Neural cell (in vitro differentiated cells): Measurements from ENCODE around the gene EYA2. TPM values are rescaled to one million over a fixed set of nuclear protein-coding genes. Genes with fewer than 3 reads are reported as not detected.

Source experiments
- H2AFZ ChIP-seq: fragments of 200-600, 300-800 bp; sonication (generic), shearing (Covaris generic); 2 replicates; pipeline ENCODE4 v1.6.0; 2014; ENCODE audit warnings: low read depth, mild to moderate bottlenecking, antibody characterized with exemption, low read length, moderate library complexity
- H3F3A ChIP-seq: fragments of 200-600 bp; shearing (Covaris generic); 2 replicates; pipeline ENCODE4 v1.6.1; 2016; ENCODE audit warnings: mild to moderate bottlenecking, moderate library complexity, mixed read lengths, antibody characterized with exemption, low read length; ENCODE audit not compliant: insufficient read depth, poor library complexity, severe bottlenecking
- H3K27ac ChIP-seq: fragments of 200-600, 300-800 bp; sonication (generic), shearing (Covaris generic); 2 replicates; pipeline ENCODE4 v1.5.1; 2014; ENCODE audit warnings: mild to moderate bottlenecking, low read length, moderate library complexity
- H3K27me3 ChIP-seq: fragments of 300-800, 200-600 bp; sonication (generic), shearing (Covaris generic); 2 replicates; pipeline ENCODE4 v1.6.0; 2014; ENCODE audit warnings: mild to moderate bottlenecking, low read depth, low read length, moderate library complexity; ENCODE audit not compliant: insufficient read depth
- H3K36me3 ChIP-seq: fragments of 300-800, 200-600 bp; sonication (generic), shearing (Covaris generic); 2 replicates; pipeline ENCODE4 v1.5.1; 2014; ENCODE audit warnings: mild to moderate bottlenecking, antibody characterized with exemption, low read length, moderate library complexity; ENCODE audit not compliant: insufficient read depth
- H3K4me2 ChIP-seq: fragments of 300-800, 200-600 bp; sonication (generic), shearing (Covaris generic); 2 replicates; pipeline ENCODE4 v1.6.0; 2014; ENCODE audit warnings: mild to moderate bottlenecking, low read length
- H3K4me3 ChIP-seq: fragments of 300-800, 200-600 bp; sonication (generic), shearing (Covaris generic); 2 replicates; pipeline ENCODE4 v1.5.1; 2014; ENCODE audit warnings: mild to moderate bottlenecking, low read length, moderate library complexity
- H3K79me2 ChIP-seq: fragments of 200-600 bp; shearing (Covaris generic); replicated peaks from 2 replicates; pipeline ENCODE4 v1.6.0; 2014; ENCODE audit warnings: mild to moderate bottlenecking, low read length, moderate library complexity; ENCODE audit not compliant: insufficient read depth
- H3K9ac ChIP-seq: fragments of 300-800, 200-600 bp; sonication (generic), shearing (Covaris generic); 2 replicates; pipeline ENCODE4 v1.6.1; 2016; ENCODE audit warnings: mild to moderate bottlenecking, low read length, mixed read lengths
- H3K9me2 ChIP-seq: fragments of 200-600 bp; shearing (Covaris generic); 2 replicates; pipeline ENCODE4 v1.6.1; 2016; ENCODE audit warnings: mild to moderate bottlenecking, low read length, mixed read lengths; ENCODE audit not compliant: insufficient read depth
- H3K9me3 ChIP-seq: fragments of 200-600, 300-800 bp; sonication (generic), shearing (Covaris generic); 2 replicates; pipeline ENCODE4 v1.6.1; 2016; ENCODE audit warnings: mild to moderate bottlenecking, mixed run types, low read length, moderate library complexity, mixed read lengths
- H4K20me1 ChIP-seq: fragments of 200-600 bp; shearing (Covaris generic); 2 replicates; pipeline ENCODE4 v1.6.1; 2016; ENCODE audit warnings: mild to moderate bottlenecking, mixed run types; ENCODE audit not compliant: insufficient read depth
- EP300 ChIP-seq: fragments of 450-650 bp; conservative IDR thresholded peaks from 2 replicates; pipeline ENCODE4 v1.6.1; 2014; ENCODE audit warnings: antibody characterized with exemption, mild to moderate bottlenecking, moderate library complexity; ENCODE audit not compliant: poor library complexity, severe bottlenecking
- EZH2 ChIP-seq: fragments of 200-600, 300-800 bp; shearing (Covaris generic), sonication (generic); IDR thresholded peaks from 2 replicates; pipeline ENCODE4 v1.6.1; 2014; ENCODE audit warnings: antibody characterized with exemption, low read length, borderline replicate concordance, mild to moderate bottlenecking; ENCODE audit not compliant: insufficient read depth, poor library complexity, severe bottlenecking
- MXI1 ChIP-seq: fragments of 450-650 bp; conservative IDR thresholded peaks from 2 replicates; pipeline ENCODE4 v1.6.1; 2014; ENCODE audit warnings: antibody characterized with exemption, mild to moderate bottlenecking; ENCODE audit not compliant: poor library complexity, severe bottlenecking
- POLR2AphosphoS5 ChIP-seq: IDR thresholded peaks from 2 replicates; pipeline ENCODE4 v1.6.1; 2012
- RAD21 ChIP-seq: fragments of 450-650 bp; conservative IDR thresholded peaks from 2 replicates; pipeline ENCODE4 v1.6.1; 2014; ENCODE audit warnings: antibody characterized with exemption, mild to moderate bottlenecking, moderate library complexity
- REST ChIP-seq: IDR thresholded peaks from 2 replicates; pipeline ENCODE4 v1.6.1; 2012; ENCODE audit warnings: borderline replicate concordance
- SMC3 ChIP-seq: fragments of 450-650 bp; conservative IDR thresholded peaks from 2 replicates; pipeline ENCODE4 v1.6.1; 2014; ENCODE audit warnings: antibody characterized with exemption, mild to moderate bottlenecking, moderate library complexity; ENCODE audit not compliant: poor library complexity
- TAF1 ChIP-seq: IDR thresholded peaks from 2 replicates; pipeline ENCODE4 v1.6.1; 2012; ENCODE audit warnings: low read depth
- polyA plus RNA-seq: library from polyadenylated mRNA; depleted of rRNA; stranded (reverse); fragments of >200 nt; gene quantifications from 2 replicates; pipeline ENCODE4 v1.2.3, GENCODE V29; 2014
- TF ChIP-seq, protein P1 (sequence below): fragments of 450-650 bp; IDR thresholded peaks from 2 replicates; pipeline ENCODE4 v1.5.1; 2014; ENCODE audit warnings: antibody characterized with exemption, mild to moderate bottlenecking, moderate library complexity; ENCODE audit not compliant: poor library complexity, severe bottlenecking

Gene EYA2
- polyA plus RNA-seq, 1 donor from 2014 or later, result 0.88 TPM

- no peak for TF ChIP-seq SMC3
These were observed 332.9 kb downstream of the EYA2 start (continued) for GRCh38 chr20:47227576-47227975.

DNA sequence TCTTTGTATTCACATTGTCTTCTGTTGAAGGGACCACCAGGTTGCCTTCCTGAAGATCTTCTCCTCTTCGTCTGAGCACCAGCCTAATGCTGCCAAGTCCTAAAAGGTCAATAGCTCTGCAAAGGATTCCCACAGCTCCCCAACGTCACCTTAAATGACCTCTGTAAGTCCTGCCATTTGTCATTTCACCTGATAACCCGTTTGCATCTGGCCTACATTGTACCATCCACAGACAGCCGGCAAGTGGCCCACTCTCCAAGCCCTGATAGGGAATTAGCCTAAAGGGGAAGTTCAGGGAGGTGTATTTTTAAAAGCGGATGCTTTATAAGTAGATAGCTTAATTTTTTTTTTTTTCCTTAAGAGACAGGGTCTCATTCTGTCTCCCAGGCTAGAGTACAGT, 334.0 kb downstream of the EYA2 start:
- Histone ChIP-seq H3K9me2 (no peaks in the 10 kb centered on the region), H3F3A (no peaks in the 10 kb centered on the region), H3K27me3 (no peaks in the 10 kb centered on the region), H3K4me3 (no peak overlapping the region), H3K9me3 (no peaks in the 10 kb centered on the region), H3K4me2 (no peak overlapping the region), H3K36me3 (peaks cover 6% of the 10 kb centered on the region), H2AFZ (no peak overlapping the region), H3K27ac (no peak overlapping the region), H3K9ac (no peak overlapping the region), H4K20me1 (no peaks in the 10 kb centered on the region), H3K79me2 (no peaks in the 10 kb centered on the region)
- TF ChIP-seq REST, result no peak
- no peak for TF ChIP-seq MXI1
- no peak for TF ChIP-seq RAD21
- no peak for TF ChIP-seq EZH2
- no peak for TF ChIP-seq SMC3
- TF ChIP-seq, protein P1, sequence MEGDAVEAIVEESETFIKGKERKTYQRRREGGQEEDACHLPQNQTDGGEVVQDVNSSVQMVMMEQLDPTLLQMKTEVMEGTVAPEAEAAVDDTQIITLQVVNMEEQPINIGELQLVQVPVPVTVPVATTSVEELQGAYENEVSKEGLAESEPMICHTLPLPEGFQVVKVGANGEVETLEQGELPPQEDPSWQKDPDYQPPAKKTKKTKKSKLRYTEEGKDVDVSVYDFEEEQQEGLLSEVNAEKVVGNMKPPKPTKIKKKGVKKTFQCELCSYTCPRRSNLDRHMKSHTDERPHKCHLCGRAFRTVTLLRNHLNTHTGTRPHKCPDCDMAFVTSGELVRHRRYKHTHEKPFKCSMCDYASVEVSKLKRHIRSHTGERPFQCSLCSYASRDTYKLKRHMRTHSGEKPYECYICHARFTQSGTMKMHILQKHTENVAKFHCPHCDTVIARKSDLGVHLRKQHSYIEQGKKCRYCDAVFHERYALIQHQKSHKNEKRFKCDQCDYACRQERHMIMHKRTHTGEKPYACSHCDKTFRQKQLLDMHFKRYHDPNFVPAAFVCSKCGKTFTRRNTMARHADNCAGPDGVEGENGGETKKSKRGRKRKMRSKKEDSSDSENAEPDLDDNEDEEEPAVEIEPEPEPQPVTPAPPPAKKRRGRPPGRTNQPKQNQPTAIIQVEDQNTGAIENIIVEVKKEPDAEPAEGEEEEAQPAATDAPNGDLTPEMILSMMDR, result no peak
- TF ChIP-seq TAF1, result no peak
- no peak for TF ChIP-seq POLR2AphosphoS5
- no peak for TF ChIP-seq EP300

GRCh38 chr20:47230811-47231256, 336.2 kb downstream of the EYA2 start:
- no peak for TF ChIP-seq RAD21
- TF ChIP-seq POLR2AphosphoS5, result no peak
- TF ChIP-seq, protein P1, result no peak
- no peak for TF ChIP-seq SMC3
- TF ChIP-seq TAF1, result no peak
- TF ChIP-seq EZH2, result no peak
- no peak for TF ChIP-seq REST
- TF ChIP-seq MXI1, result no peak
- no peak for TF ChIP-seq EP300
- H3K79me2 ChIP-seq, result no peaks in the 10 kb centered on the region
- H3K4me2 ChIP-seq, result no peak overlapping the region
- no peak overlapping the region for H3K9ac ChIP-seq
- no peaks in the 10 kb centered on the region for H4K20me1 ChIP-seq
- no peaks in the 10 kb centered on the region for H3K9me2 ChIP-seq
- H3K9me3 ChIP-seq, result no peaks in the 10 kb centered on the region
- no peaks in the 10 kb centered on the region for H3F3A ChIP-seq
- H2AFZ ChIP-seq, result no peak overlapping the region
- H3K36me3 ChIP-seq, result peaks cover 6% of the 10 kb centered on the region
- H3K4me3 ChIP-seq, result no peak overlapping the region
- no peak overlapping the region for H3K27ac ChIP-seq
- no peaks in the 10 kb centered on the region for H3K27me3 ChIP-seq
